K562 (cell line): ENCODE data around the gene TMEM135.

Experiments
- BRD4 ChIP-seq: fragments of 200-600 bp; sonication (generic); IDR thresholded peaks from 2 replicates; pipeline ENCODE4 v1.6.1; 2017; ENCODE audit warnings: inconsistent platforms
- HOXB6 ChIP-seq: fragments of 250-450 bp; sonication (Bioruptor Pico); IDR thresholded peaks from 2 replicates; pipeline ENCODE4 v1.5.1; 2022; ENCODE audit warnings: mild to moderate bottlenecking, borderline replicate concordance
- POLR2A ChIP-seq: fragments of 450-650 bp; conservative IDR thresholded peaks from 2 replicates; pipeline ENCODE4 v1.6.1; 2016
- SRSF9 ChIP-seq: fragments of 200-400 bp; formaldehyde crosslinking; IDR thresholded peaks from 2 replicates; pipeline ENCODE4 v1.6.1; 2017; ENCODE audit warnings: low read depth, low read length, borderline replicate concordance
- TCF7 ChIP-seq: sonication (generic); IDR thresholded peaks from 2 replicates; pipeline ENCODE4 v1.6.1; 2016; ENCODE audit warnings: antibody characterized with exemption, borderline replicate concordance
- ZBTB17 ChIP-seq: fragments of 450-650 bp; formaldehyde crosslinking; IDR thresholded peaks from 2 replicates; pipeline ENCODE4 v1.4.0; 2020; ENCODE audit warnings: mild to moderate bottlenecking
- ZFP36 ChIP-seq: fragments of 150-350 bp; IDR thresholded peaks from 2 replicates; pipeline ENCODE4 v1.6.1; 2018; ENCODE audit warnings: low read length, low read depth; ENCODE audit not compliant: partially characterized antibody
- TF ChIP-seq, protein P1 (sequence below): fragments of 450-650 bp; IDR thresholded peaks from 2 replicates; pipeline ENCODE4 v1.6.1; 2017; ENCODE audit warnings: antibody characterized with exemption, mild to moderate bottlenecking

DNA sequence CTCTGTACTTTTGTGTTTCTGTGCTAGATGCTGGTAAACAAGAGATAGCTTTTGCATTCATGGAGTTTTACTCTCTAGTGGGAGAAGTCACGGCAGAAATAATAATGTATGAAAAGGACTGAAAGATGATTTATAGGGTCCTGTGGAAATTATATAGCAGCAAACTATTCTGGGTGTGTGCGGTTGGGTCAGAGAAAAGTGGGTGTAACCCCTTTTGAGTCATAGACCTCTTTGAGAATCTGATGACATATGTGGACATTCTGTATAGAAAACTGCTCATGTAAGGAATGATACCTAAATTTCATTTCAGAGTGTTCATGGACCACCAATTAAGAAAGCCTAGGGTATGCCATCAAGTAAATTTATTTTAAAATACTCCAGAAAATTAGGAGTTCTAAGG, 54.4 kb downstream of the TMEM135 start:
- no peak for TF ChIP-seq ZFP36
- no peak for TF ChIP-seq SRSF9
- TF ChIP-seq BRD4, result no peak
- TF ChIP-seq POLR2A, result no peak
- TF ChIP-seq, protein P1, sequence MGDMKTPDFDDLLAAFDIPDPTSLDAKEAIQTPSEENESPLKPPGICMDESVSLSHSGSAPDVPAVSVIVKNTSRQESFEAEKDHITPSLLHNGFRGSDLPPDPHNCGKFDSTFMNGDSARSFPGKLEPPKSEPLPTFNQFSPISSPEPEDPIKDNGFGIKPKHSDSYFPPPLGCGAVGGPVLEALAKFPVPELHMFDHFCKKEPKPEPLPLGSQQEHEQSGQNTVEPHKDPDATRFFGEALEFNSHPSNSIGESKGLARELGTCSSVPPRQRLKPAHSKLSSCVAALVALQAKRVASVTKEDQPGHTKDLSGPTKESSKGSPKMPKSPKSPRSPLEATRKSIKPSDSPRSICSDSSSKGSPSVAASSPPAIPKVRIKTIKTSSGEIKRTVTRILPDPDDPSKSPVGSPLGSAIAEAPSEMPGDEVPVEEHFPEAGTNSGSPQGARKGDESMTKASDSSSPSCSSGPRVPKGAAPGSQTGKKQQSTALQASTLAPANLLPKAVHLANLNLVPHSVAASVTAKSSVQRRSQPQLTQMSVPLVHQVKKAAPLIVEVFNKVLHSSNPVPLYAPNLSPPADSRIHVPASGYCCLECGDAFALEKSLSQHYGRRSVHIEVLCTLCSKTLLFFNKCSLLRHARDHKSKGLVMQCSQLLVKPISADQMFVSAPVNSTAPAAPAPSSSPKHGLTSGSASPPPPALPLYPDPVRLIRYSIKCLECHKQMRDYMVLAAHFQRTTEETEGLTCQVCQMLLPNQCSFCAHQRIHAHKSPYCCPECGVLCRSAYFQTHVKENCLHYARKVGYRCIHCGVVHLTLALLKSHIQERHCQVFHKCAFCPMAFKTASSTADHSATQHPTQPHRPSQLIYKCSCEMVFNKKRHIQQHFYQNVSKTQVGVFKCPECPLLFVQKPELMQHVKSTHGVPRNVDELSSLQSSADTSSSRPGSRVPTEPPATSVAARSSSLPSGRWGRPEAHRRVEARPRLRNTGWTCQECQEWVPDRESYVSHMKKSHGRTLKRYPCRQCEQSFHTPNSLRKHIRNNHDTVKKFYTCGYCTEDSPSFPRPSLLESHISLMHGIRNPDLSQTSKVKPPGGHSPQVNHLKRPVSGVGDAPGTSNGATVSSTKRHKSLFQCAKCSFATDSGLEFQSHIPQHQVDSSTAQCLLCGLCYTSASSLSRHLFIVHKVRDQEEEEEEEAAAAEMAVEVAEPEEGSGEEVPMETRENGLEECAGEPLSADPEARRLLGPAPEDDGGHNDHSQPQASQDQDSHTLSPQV, result no peak
- no peak for TF ChIP-seq ZBTB17 (CRISPR knock-in tag)
- no peak for TF ChIP-seq HOXB6
- TF ChIP-seq TCF7, result no peak
